IMR-90 (cell line): ENCODE data around the gene EFHD2. TPM values are rescaled to one million over a fixed set of nuclear protein-coding genes. Genes with fewer than 3 reads are reported as not detected.
"Not testable (repeated sequence)": the region's sequence is repeated elsewhere in the genome, so short reads cannot be mapped to it uniquely, and the experiment has no call there.

Experiments
- ATAC-seq: fragments of 200-7000 bp; cut with Tn5 transposase; 2 replicates; pipeline ENCODE4 v1.9.1; 2020; ENCODE audit warnings: low read depth, mild to moderate bottlenecking, moderate library complexity
- BruUV-seq: library from RNA; stranded (reverse); fragments of 400-500 nt; replicated peaks from 2 replicates; lab custom pipeline; 2021; lab: Mats Ljungman, UMichigan
- CTCF ChIA-PET: fragments of 300-600 bp; formaldehyde crosslinking; extraction: SDS; loops from one replicate; lab custom pipeline; 2021; ENCODE audit warnings: antibody characterized with exemption; lab: Yijun Ruan, JAX
- POLR2A ChIA-PET: fragments of 300-600 bp; sonication (Branson Sonifier 250); formaldehyde crosslinking; loops from one replicate; lab custom pipeline; 2022; ENCODE audit warnings: antibody characterized with exemption; ENCODE audit not compliant: unreplicated experiment; lab: Charles Lee
- DNase-seq: peaks from one replicate; pipeline ENCODE4 v3.0.0; 2013
- H2AFZ ChIP-seq: replicated peaks from 2 replicates; pipeline ENCODE3; 2013; ENCODE audit warnings: low read length, mild to moderate bottlenecking; ENCODE audit not compliant: poor library complexity
- H2AK5ac ChIP-seq: 2 replicates; pipeline ENCODE4 v1.6.1; 2013; ENCODE audit warnings: low read depth, low read length, inconsistent platforms
- H2AK9ac ChIP-seq: replicated peaks from 2 replicates; pipeline ENCODE3; 2013; ENCODE audit warnings: mild to moderate bottlenecking, low read depth, low read length, moderate library complexity; ENCODE audit not compliant: poor library complexity
- H2BK120ac ChIP-seq: 2 replicates; pipeline ENCODE4 v1.6.1; 2013; ENCODE audit warnings: low read depth, low read length, inconsistent platforms
- H2BK15ac ChIP-seq: 3 replicates; pipeline ENCODE4 v1.6.1; 2013; ENCODE audit warnings: low read depth, low read length, inconsistent platforms
- H2BK20ac ChIP-seq: 2 replicates; pipeline ENCODE4 v1.6.1; 2013; ENCODE audit warnings: low read depth, mild to moderate bottlenecking, inconsistent platforms, low read length, moderate library complexity
- H2BK5ac ChIP-seq: 2 replicates; pipeline ENCODE4 v1.6.1; 2013; ENCODE audit warnings: mild to moderate bottlenecking, low read depth, low read length, inconsistent platforms; ENCODE audit not compliant: poor library complexity, severe bottlenecking
- H3K14ac ChIP-seq: replicated peaks from 2 replicates; pipeline ENCODE4 v1.6.1; 2013; ENCODE audit warnings: low read depth, low read length, inconsistent platforms
- H3K18ac ChIP-seq: 2 replicates; pipeline ENCODE4 v1.6.1; 2013; ENCODE audit warnings: low read depth, low read length, control low read depth
- H3K23ac ChIP-seq: 2 replicates; pipeline ENCODE4 v1.6.1; 2013; ENCODE audit warnings: low read depth, low read length, inconsistent platforms
- H3K27ac ChIP-seq: 2 replicates; pipeline ENCODE4 v1.5.1; 2013; ENCODE audit warnings: mild to moderate bottlenecking, control low read depth, low read length; ENCODE audit not compliant: insufficient read depth
- H3K27me3 ChIP-seq: 2 replicates; pipeline ENCODE4 v1.6.1; 2013; ENCODE audit warnings: low read length; ENCODE audit not compliant: control insufficient read depth, insufficient read depth
- H3K36me3 ChIP-seq: 2 replicates; pipeline ENCODE4 v1.6.1; 2013; ENCODE audit warnings: low read length, mixed read lengths; ENCODE audit not compliant: control insufficient read depth, insufficient read depth
- H3K4ac ChIP-seq: 2 replicates; pipeline ENCODE4 v1.6.1; 2013; ENCODE audit warnings: low read depth, low read length, inconsistent platforms
- H3K4me1 ChIP-seq: 2 replicates; pipeline ENCODE4 v1.6.1; 2013; ENCODE audit warnings: low read length, mixed read lengths; ENCODE audit not compliant: control insufficient read depth, insufficient read depth
- H3K4me2 ChIP-seq: 2 replicates; pipeline ENCODE4 v1.6.1; 2013; ENCODE audit warnings: low read depth, mild to moderate bottlenecking, control low read depth, low read length, moderate library complexity
- H3K4me3 ChIP-seq: 2 replicates; pipeline ENCODE4 v1.5.1; 2013; ENCODE audit warnings: low read depth, mild to moderate bottlenecking, control low read depth, low read length, moderate library complexity; ENCODE audit not compliant: insufficient read depth
- H3K56ac ChIP-seq: 2 replicates; pipeline ENCODE4 v1.6.1; 2013; ENCODE audit warnings: low read length, inconsistent platforms; ENCODE audit not compliant: insufficient read depth; ENCODE audit errors: extremely low read depth
- H3K79me1 ChIP-seq, 2 experiments: 2 replicates each; pipeline ENCODE4 v1.6.1; 2013; ENCODE audit warnings: low read length in 2 of 2, inconsistent platforms in 1 of 2, low read depth in 1 of 2
- H3K9ac ChIP-seq: 2 replicates; pipeline ENCODE4 v1.6.1; 2013; ENCODE audit warnings: low read depth, low read length, control low read depth
- H3K9me1 ChIP-seq: 2 replicates; pipeline ENCODE4 v1.6.1; 2013; ENCODE audit warnings: low read length, inconsistent platforms; ENCODE audit not compliant: insufficient read depth
- H3K9me3 ChIP-seq: 2 replicates; pipeline ENCODE4 v1.6.1; 2013; ENCODE audit warnings: low read length; ENCODE audit not compliant: control insufficient read depth, insufficient read depth
- H4K20me1 ChIP-seq: 2 replicates; pipeline ENCODE4 v1.6.1; 2013; ENCODE audit warnings: low read length, inconsistent platforms; ENCODE audit not compliant: insufficient read depth
- H4K5ac ChIP-seq: 2 replicates; pipeline ENCODE4 v1.6.1; 2013; ENCODE audit warnings: mild to moderate bottlenecking, low read depth, low read length, control low read depth
- H4K8ac ChIP-seq, 2 experiments: 2 replicates each; pipeline ENCODE4 v1.6.1; 2013; ENCODE audit warnings: low read depth in 2 of 2, low read length in 2 of 2, control low read depth in 1 of 2, inconsistent platforms in 1 of 2
- H4K91ac ChIP-seq: 2 replicates; pipeline ENCODE4 v1.6.1; 2013; ENCODE audit warnings: low read depth, low read length, inconsistent platforms; ENCODE audit not compliant: insufficient read depth
- CEBPB ChIP-seq: IDR thresholded peaks from 2 replicates; pipeline ENCODE4 v1.6.1; 2012; ENCODE audit warnings: low read depth, low read length, improper control_type of control experiment
- WGBS, 2 experiments: methylation state at CpG; one replicate each; pipeline versions ENCODE4 v1.1.5 to v1.1.7; 2013; ENCODE audit warnings: missing lambda C conversion rate in 2 of 2; ENCODE audit not compliant: insufficient read length in 1 of 2; ENCODE audit errors: extremely low coverage in 2 of 2; 5-methylcytosine and 5-hydroxymethylcytosine counted together
- dilution Hi-C: fragments of 300-500 bp; cut with HindIII; formaldehyde crosslinking; loops from one replicate; pipeline ENCODE4 v1.14.3; 2018; ENCODE audit warnings: low sequenced_read_pairs; ENCODE audit not compliant: unreplicated experiment
- in situ Hi-C: fragments of 300-500 bp; cut with MboI; formaldehyde crosslinking; loops from 3 replicates; pipeline ENCODE4 v1.14.3; 2019; ENCODE audit warnings: low sequenced_read_pairs, inconsistent platforms, mixed read lengths
- intact Hi-C: fragments of 100-400 bp; cut with micrococcal nuclease; formaldehyde crosslinking; loops from 2 replicates; pipeline ENCODE4 v1.10.0; 2022
- polyA plus RNA-seq, 3 experiments: library from polyadenylated mRNA; depleted of rRNA; stranded (reverse); fragments of >200 nt; gene quantifications; 2 replicates each; pipeline ENCODE4 v1.2.3, GENCODE V29; 2012; ENCODE audit warnings: low replicate concordance in 1 of 3
- total RNA-seq: library from RNA; depleted of rRNA; stranded (reverse); fragments of >200 nt; gene quantifications from 2 replicates; pipeline ENCODE4 v1.2.3, GENCODE V29; 2012

The EFHD2 gene
- total and polyA plus RNA-seq, 2 of the 4 experiments (the other 2 are of a cell fraction): 22.6 to 58.9 TPM

DNA sequence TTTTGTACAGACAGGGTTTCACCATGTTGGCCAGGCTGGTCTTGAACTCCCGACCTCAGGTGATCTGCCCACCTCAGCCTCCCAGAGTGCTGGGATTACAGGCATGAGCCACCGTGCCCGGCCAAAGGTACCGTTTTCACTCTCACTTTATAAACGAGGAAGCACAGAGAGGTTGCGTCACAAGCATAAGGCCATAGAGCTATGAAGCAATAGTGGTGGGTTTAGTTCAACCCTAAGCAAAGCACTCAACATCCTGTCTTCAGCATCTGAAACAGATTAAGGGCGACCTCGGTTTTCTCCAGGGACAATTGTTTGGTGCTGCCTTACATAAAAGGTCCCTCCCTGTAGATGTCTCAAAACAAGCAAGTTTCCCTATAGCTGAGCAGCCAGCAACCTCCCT, 25.1 kb downstream of the EFHD2 start:
- in situ Hi-C loops, CTCF ChIA-PET: not testable (repeated sequence)

More for the DNA sequence above, 25.1 kb downstream of the EFHD2 start:
- H3K4me2 ChIP-seq, H2AK5ac ChIP-seq, H4K91ac ChIP-seq, H2BK20ac ChIP-seq, H3K23ac ChIP-seq, H3K4ac ChIP-seq, H3K79me1 ChIP-seq, H3K27me3 ChIP-seq, H2BK120ac ChIP-seq, H2BK5ac ChIP-seq, dilution Hi-C loops, H3K36me3 ChIP-seq, intact Hi-C loops, H3K4me3 ChIP-seq, H3K9me1 ChIP-seq, H3K9ac ChIP-seq, H4K20me1 ChIP-seq, H3K56ac ChIP-seq, H4K8ac ChIP-seq, H3K27ac ChIP-seq, H3K9me3 ChIP-seq, POLR2A ChIA-PET, BruUV-seq, ATAC-seq, H3K18ac ChIP-seq, H2BK15ac ChIP-seq, H4K5ac ChIP-seq, H3K14ac ChIP-seq, H2AK9ac ChIP-seq: not testable (repeated sequence)
- Histone ChIP-seq H3K4me1 (peaks cover 15% of the 10 kb centered on the region), H2AFZ (peak overlapping the region; percentile 13)
- no CpG with 5 or more reads among the region's 8 CpGs for WGBS, 2 experiments
- DNase-seq: peak; percentile 72
- TF ChIP-seq CEBPB: peak; percentile 95
